Vagina (tissue), 2 donors: ENCODE measurements around the gene KLHL2.
"Not testable (repeated sequence)": the region's sequence is repeated elsewhere in the genome, so short reads cannot be mapped to it uniquely, and the experiment has no call there.

Experiments used
- POLR2AphosphoS5 ChIP-seq, 2 donors: sonication (generic); formaldehyde crosslinking; IDR thresholded peaks; one replicate each; pipeline ENCODE4 v1.9.0; 2017; ENCODE audit warnings: antibody characterized with exemption in 2 of 2, mild to moderate bottlenecking in 2 of 2, low read depth in 1 of 2; ENCODE audit not compliant: insufficient read depth in 1 of 2
- TF ChIP-seq, protein P1 (sequence below), 3 experiments: fragments of 450-650 bp in 2 of 3; fragments of 200-600 bp in 1 of 3; sonication (generic) in 1 of 3; IDR thresholded peaks; one replicate each; pipeline ENCODE4 v1.5.1; 2017 to 2019; ENCODE audit warnings: antibody characterized with exemption in 3 of 3, mild to moderate bottlenecking in 2 of 3, moderate library complexity in 2 of 3

DNA sequence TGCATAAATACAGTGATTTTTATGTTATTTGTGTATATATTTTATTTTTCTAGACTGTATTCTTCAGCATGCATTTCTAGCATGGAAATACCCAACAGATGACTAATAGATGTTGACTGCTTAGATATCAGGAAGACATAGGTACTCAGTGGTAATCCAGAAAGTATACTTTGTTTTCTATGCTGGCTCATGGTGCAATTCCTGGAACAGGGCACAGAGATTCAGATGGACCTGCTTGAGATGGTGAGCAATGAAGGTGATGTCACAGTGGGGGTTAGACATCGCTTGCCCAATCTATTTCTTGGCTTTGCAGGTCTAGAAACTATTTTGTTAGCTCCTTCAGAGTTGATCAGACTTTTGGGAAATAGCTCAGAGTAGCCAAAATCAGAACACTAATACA, 41.5 kb downstream of the KLHL2 start:
- TF ChIP-seq, protein P1, sequence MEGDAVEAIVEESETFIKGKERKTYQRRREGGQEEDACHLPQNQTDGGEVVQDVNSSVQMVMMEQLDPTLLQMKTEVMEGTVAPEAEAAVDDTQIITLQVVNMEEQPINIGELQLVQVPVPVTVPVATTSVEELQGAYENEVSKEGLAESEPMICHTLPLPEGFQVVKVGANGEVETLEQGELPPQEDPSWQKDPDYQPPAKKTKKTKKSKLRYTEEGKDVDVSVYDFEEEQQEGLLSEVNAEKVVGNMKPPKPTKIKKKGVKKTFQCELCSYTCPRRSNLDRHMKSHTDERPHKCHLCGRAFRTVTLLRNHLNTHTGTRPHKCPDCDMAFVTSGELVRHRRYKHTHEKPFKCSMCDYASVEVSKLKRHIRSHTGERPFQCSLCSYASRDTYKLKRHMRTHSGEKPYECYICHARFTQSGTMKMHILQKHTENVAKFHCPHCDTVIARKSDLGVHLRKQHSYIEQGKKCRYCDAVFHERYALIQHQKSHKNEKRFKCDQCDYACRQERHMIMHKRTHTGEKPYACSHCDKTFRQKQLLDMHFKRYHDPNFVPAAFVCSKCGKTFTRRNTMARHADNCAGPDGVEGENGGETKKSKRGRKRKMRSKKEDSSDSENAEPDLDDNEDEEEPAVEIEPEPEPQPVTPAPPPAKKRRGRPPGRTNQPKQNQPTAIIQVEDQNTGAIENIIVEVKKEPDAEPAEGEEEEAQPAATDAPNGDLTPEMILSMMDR (IDR thresholded peaks at IDR 0.05) = not testable (repeated sequence)
- TF ChIP-seq POLR2AphosphoS5 (IDR thresholded peaks at IDR 0.05; ENCODE audit: insufficient read depth in 1 of 2, low read depth in 1 of 2) = not testable (repeated sequence)
